HG03354 (cell line): ENCODE data around the gene ZSCAN25.
"Not testable (repeated sequence)": the region's sequence is repeated elsewhere in the genome, so short reads cannot be mapped to it uniquely, and the experiment has no call there.

Experiments
- ATAC-seq: cut with Tn5 transposase; IDR thresholded peaks from one replicate; pipeline ENCODE4 v1.9.1; 2021; ENCODE audit warnings: mild to moderate bottlenecking; ENCODE audit not compliant: unreplicated experiment, poor library complexity, severe bottlenecking

ZSCAN25 gene

DNA sequence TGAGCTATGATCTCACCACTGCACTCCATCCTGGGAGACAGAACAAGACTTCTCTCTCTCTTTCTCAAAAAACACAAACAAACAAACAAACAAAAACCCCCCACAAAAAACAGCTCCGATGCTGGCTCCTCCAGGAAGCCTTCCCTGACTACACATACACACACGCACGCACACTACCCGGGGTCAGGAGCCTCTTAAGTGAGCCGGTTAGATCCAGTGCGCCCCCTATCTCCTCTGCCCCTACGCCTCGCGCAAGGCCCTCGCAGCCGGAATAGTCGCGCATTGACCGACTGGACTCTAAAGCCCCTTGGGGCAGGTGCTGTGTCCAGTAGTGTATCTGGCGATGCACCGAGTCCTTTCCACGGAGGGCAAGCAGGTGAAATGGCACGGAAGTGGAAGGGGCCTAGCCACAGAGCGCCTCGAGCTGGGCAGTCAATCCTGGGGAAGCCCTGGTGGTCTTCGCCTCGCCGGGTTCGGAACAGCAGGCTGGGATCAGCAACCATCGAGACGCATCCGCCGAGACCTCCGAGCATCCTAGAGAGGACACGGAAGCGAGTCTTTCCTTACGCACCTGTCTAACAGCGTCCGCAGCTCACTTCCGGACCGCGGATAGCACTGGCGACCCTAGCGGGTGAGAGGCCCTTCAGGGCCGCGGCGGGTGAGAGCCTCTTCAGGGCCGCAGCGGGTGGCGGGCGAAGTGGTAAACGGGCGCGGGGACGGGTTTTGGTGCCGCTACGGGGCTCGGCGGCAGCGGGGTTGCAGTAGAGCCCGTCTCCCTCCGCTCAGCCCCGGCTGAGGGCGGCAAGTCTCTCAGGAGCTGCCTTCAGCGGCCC is at the start of gene ZSCAN25:
Gene ZSCAN25, plus strand, starts transcription at position 588 of the 833 bp plus-strand sequence. CDS start 2,661 bp downstream, outside the sequence.
- peak; percentile 95 for ATAC-seq

DNA sequence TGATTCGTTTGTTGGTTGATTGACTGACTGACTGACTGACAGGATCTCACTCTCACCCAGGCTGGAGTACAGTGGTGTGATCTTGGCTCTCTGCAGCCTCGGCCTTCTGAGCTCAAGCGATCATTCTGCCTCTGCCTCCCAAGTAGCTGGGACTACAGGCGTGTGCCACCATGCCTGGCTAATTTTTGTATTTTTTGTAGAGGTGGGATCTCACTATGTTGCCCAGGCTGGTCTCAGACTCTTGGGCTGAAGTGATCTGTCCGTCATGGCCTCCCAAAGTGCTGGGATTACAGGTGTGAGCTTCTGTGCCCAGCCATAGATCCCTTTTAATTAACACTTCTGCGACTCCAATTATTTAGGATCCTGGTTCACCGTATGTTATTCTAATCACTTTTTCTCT is 48.0 kb upstream of the ZSCAN25 start:
- ATAC-seq = not testable (repeated sequence)

GRCh38 chr7:99571768-99572167 is 45.0 kb upstream of the ZSCAN25 start:
- no peak for ATAC-seq

GRCh38 chr7:99573257-99573656 is 43.5 kb upstream of the ZSCAN25 start:
- no peak for ATAC-seq

DNA sequence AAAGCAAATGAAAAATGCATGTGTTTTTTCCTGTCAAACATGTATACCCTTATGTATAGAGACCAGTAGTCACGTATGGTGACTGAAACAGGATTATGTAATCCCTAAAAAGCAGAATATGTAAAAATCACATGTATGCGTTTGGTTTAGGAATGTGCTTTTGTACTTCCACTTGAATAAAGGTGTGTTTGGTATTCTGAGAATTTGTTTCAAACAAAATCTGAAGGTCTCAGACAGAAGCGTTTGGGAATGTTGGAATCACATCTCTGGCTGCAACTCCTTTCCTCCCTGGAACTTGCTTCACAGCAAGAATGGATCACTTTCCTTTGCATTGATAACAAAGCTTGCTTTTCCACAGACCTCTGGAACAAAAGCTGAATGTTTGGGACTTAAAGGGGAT is 40.5 kb upstream of the ZSCAN25 start:
- ATAC-seq = no peak

GRCh38 chr7:99579281-99579955 is 37.3 kb upstream of the ZSCAN25 start:
- no peak for ATAC-seq

DNA sequence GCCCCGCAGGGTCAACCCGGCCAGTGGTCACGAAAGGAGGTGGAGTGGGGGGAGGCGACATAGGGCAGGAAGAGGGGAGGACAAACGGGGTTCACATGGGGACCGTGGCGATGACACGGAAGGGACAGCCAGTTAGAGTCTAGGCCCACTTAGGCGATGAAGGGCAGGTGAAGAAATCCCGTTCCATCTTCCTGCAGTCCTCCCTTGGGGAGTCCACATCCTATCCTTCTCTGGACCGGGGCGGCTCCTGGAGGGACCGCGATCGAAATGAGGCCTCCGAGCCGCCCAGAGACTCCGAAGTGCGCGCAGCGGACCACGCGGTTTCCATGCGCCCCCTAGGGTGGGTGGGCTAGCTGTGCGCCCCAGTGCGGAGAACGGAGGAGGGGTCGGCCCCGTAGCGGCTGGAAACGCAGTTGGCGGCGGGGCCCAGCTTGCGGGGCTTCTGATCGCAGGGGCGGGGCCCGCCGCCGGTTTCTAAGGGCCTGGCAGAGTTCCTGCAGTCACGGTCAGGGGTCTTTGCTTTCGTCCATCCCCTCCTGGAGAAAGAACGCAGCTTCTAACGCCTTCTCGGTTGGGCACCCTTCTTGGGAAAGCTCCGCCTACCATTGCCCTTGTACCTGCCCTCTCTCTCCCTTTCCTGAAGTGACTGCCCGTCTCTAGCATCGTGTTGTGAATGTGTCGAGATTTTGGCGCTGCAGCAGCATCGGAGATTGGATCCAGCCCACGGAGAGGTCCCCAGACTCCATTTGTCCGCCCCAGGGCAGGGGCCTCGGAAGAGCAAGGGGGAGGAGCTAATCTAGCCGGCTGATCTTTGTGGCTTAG is 36.6 kb upstream of the ZSCAN25 start:
- ATAC-seq = no peak

DNA sequence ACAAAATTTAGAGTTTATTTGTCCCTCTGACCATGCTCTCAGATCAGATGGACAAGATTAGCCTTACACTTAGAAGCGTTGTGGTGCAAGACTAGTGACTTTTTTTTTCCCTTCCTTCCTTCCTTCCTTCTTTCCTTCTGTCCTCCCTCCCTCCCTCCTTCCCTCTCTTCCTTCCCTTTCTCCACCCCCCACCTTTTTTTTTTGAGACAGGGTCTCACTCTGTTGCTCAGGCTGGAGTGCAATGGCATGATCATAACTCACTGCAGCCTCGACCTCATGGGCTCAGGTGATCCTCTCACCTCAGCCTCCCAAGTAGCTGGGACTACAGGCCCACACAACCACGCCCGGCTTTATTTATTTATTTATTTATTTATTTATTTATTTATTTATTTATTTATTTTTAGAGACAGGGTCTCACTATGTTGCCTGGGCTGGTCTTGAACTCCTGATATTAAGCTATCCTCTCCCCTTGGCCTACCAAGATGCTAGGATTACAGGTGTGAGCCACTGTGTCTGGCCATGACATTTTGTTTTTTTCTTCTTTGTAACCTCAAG is 35.9 kb upstream of the ZSCAN25 start:
- not testable (repeated sequence) for ATAC-seq

GRCh38 chr7:99588868-99589267 is 27.9 kb upstream of the ZSCAN25 start:
- ATAC-seq = no peak

DNA sequence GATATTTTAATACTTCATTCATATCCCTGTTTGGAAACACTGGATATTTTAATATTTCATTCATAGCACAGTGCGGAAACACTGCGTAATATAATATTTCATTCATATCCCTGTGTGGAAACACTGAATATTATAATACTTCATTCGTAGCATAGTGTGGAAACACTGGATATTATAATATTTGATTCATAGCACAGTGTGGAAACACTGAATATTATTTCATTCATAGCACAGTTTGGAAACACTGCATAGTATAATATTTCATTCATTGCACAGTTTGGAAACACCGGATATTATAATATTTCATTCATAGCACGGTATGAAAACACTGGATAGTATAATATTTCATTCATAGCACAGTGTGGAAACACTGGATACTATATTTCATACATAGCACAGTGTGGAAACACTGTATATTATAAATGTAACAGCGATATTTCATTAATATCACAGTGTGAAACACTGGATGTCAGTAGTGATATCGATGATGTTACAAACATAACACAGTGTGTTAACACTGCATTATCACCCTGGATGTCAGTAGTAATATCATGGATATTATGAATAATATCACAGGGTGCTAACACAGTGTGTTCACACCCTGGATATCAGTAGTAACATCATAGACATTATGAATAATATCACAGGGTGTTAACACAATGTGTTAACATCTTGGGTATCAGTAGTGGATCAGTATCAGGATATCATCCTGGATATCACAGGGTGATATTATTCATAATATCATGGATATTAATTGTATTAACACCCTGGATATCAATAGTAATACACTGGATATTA is 21.6 kb upstream of the ZSCAN25 start:
- no peak for ATAC-seq

- ATAC-seq = no peak
These were observed 20.3 kb upstream of the ZSCAN25 start for GRCh38 chr7:99596408-99596955.

- no peak for ATAC-seq
These were observed 18.8 kb upstream of the ZSCAN25 start, which contains the start of gene TMEM225B for GRCh38 chr7:99597762-99598501. Gene TMEM225B, plus strand, starts transcription at chr7:99598267. Its CDS starts 6,122 bp downstream, at chr7:99604389.

- no peak for ATAC-seq
These were observed 16.9 kb upstream of the ZSCAN25 start for GRCh38 chr7:99599836-99600235.

DNA sequence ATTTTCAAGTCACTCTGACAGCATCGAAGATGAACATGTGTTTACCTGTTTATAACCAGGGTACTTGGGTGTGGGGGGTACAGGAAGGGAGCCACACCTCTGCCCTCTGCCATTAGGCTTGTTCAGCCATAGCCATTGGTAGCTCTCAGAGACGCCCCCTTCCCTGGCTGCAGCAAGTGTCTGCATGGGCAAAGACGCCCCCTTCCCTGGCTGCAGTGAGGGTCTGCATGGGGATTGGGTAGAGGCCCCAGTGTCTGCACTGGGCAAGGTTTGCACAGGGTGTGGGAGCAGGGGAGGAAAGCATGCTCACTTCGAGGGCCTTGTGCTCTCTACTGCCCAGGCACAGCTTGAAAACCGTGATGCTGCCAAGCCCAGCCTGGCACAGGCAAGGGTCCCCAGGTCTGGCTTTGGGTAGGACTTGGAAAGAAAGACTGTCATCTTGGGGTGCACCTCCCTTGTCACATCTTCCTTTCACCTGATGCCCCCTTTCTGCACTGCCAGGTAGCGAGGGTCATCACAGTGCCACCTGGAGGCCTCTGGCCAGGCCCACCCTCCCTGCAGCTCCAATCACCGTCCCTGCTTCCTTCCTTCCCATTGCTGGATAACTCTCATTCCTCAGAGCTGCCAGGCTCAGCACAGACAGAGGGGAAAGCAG is 15.0 kb upstream of the ZSCAN25 start:
- ATAC-seq = no peak

- ATAC-seq = no peak
These were observed 11.2 kb upstream of the ZSCAN25 start for GRCh38 chr7:99605527-99605926.

DNA sequence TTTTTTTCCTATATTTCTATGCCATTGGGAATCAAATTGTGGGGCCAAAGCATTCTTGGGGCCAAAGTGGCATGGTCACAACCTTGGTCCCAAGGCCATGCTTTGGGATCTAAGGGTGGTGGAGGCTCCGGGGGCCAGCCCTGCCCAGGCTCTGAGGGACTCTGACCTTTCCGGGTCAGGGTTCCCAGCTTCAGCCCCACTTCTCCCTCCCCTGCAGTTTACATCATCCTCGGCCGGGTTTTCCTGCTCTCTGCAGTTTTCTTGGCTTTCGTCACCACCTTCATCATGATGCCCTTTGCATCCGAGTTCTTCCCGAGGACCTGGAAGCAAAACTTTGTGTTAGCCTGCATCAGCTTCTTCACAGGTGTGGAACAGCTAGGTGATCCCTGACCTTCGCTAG is 10.2 kb upstream of the ZSCAN25 start:
- no peak for ATAC-seq

GRCh38 chr7:99607548-99607947 is 9.2 kb upstream of the ZSCAN25 start:
- no peak for ATAC-seq

DNA sequence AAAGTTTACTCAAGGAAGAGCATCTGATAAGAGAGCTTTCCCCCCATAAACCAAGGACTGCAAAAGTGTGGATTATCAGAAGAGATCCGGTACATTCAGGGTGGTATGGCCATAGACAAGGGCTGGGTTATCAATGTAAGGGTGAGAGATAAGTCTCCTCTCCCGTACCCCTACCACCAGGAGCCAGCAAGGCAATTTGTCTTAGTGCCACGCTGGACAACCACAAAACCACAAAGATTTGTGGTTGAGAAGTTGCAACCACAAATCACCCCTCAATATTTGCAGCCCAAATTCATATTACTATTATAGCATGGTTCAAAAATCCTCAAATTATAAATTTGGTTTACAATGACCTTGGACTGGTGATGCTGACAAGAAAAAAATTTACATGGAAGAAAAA is 2.3 kb upstream of the ZSCAN25 start:
- ATAC-seq = no peak
